H9 (cell line): ENCODE data around the gene RETSAT. TPM values are rescaled to one million over a fixed set of nuclear protein-coding genes. Genes with fewer than 3 reads are reported as not detected.

Source experiments
- DNase-seq: peaks from one replicate; pipeline ENCODE4 v3.0.0-alpha.2; 2017
- H2AFZ ChIP-seq: one replicate; pipeline ENCODE4 v1.6.1; 2013; ENCODE audit warnings: mild to moderate bottlenecking, low read length, control low read depth, moderate library complexity
- H2AK5ac ChIP-seq: 2 replicates; pipeline ENCODE4 v1.6.1; 2013; ENCODE audit warnings: low read length, control low read depth, mixed read lengths; ENCODE audit not compliant: insufficient read length
- H2BK120ac ChIP-seq: one replicate; pipeline ENCODE4 v1.6.1; 2013; ENCODE audit warnings: low read depth, mild to moderate bottlenecking, low read length, control low read depth, inconsistent platforms; ENCODE audit not compliant: poor library complexity, severe bottlenecking
- H2BK12ac ChIP-seq: 2 replicates; pipeline ENCODE4 v1.6.1; 2013; ENCODE audit warnings: low read length, control low read depth, mixed read lengths, low read depth; ENCODE audit not compliant: insufficient read length
- H2BK15ac ChIP-seq: 2 replicates; pipeline ENCODE4 v1.6.1; 2013; ENCODE audit warnings: low read depth, low read length, control low read depth
- H2BK20ac ChIP-seq: one replicate; pipeline ENCODE4 v1.6.1; 2013; ENCODE audit warnings: low read depth, mild to moderate bottlenecking, low read length, control low read depth, inconsistent platforms; ENCODE audit not compliant: poor library complexity, severe bottlenecking
- H2BK5ac ChIP-seq: 2 replicates; pipeline ENCODE4 v1.6.1; 2013; ENCODE audit warnings: low read length, control low read depth, mixed read lengths; ENCODE audit not compliant: insufficient read length
- H3K14ac ChIP-seq: 2 replicates; pipeline ENCODE4 v1.6.1; 2013; ENCODE audit warnings: low read length, control low read depth; ENCODE audit not compliant: insufficient read depth
- H3K18ac ChIP-seq: 2 replicates; pipeline ENCODE4 v1.6.1; 2013; ENCODE audit warnings: low read depth, mild to moderate bottlenecking, mixed read lengths, low read length, control low read depth; ENCODE audit not compliant: insufficient read length
- H3K23ac ChIP-seq: 2 replicates; pipeline ENCODE4 v1.6.1; 2013; ENCODE audit warnings: low read length, control low read depth, mixed read lengths, low read depth; ENCODE audit not compliant: insufficient read length
- H3K23me2 ChIP-seq: 2 replicates; pipeline ENCODE4 v1.6.1; 2013; ENCODE audit warnings: low read depth, mild to moderate bottlenecking, mixed read lengths, low read length, control low read depth; ENCODE audit not compliant: insufficient read length, poor library complexity, severe bottlenecking
- H3K27ac ChIP-seq: 2 replicates; pipeline ENCODE4 v1.5.1; 2013; ENCODE audit warnings: low read length, control low read depth, mixed read lengths, low read depth; ENCODE audit not compliant: insufficient read length
- H3K27me3 ChIP-seq: 2 replicates; pipeline ENCODE4 v1.6.1; 2013; ENCODE audit warnings: low read length, control low read depth, inconsistent platforms; ENCODE audit not compliant: insufficient read depth
- H3K4ac ChIP-seq: 2 replicates; pipeline ENCODE4 v1.6.1; 2013; ENCODE audit warnings: low read depth, mild to moderate bottlenecking, control low read depth, inconsistent platforms, low read length, moderate library complexity
- H3K4me1 ChIP-seq: 2 replicates; pipeline ENCODE4 v1.6.1; 2013; ENCODE audit warnings: low read length, control low read depth, inconsistent platforms; ENCODE audit not compliant: insufficient read depth
- H3K4me2 ChIP-seq: 2 replicates; pipeline ENCODE4 v1.6.1; 2013; ENCODE audit warnings: low read length, control low read depth, mixed read lengths; ENCODE audit not compliant: insufficient read length, insufficient read depth
- H3K56ac ChIP-seq: 2 replicates; pipeline ENCODE4 v1.6.1; 2013; ENCODE audit warnings: low read depth, mild to moderate bottlenecking, mixed read lengths, low read length, control low read depth; ENCODE audit not compliant: insufficient read length
- H3K79me1 ChIP-seq: 2 replicates; pipeline ENCODE4 v1.6.1; 2013; ENCODE audit warnings: low read depth, mild to moderate bottlenecking, moderate library complexity, low read length, control low read depth, inconsistent platforms; ENCODE audit not compliant: insufficient read depth, poor library complexity, severe bottlenecking
- H3K79me2 ChIP-seq: 2 replicates; pipeline ENCODE4 v1.6.1; 2013; ENCODE audit warnings: low read length, control low read depth, inconsistent platforms; ENCODE audit not compliant: insufficient read depth
- H3K9ac ChIP-seq: 2 replicates; pipeline ENCODE4 v1.6.1; 2013; ENCODE audit warnings: low read length, control low read depth, mixed read lengths; ENCODE audit not compliant: insufficient read length; ENCODE audit errors: extremely low read depth
- H3K9me3 ChIP-seq: one replicate; pipeline ENCODE4 v1.6.1; 2013; ENCODE audit warnings: low read depth, low read length, inconsistent platforms; ENCODE audit not compliant: control insufficient read depth
- H3T11ph ChIP-seq: one replicate; pipeline ENCODE4 v1.6.1; 2013; ENCODE audit warnings: mild to moderate bottlenecking, low read length, control low read depth, inconsistent platforms
- H4K20me1 ChIP-seq: one replicate; pipeline ENCODE4 v1.6.1; 2013; ENCODE audit not compliant: control insufficient read depth, insufficient read length, insufficient read depth
- H4K5ac ChIP-seq: 2 replicates; pipeline ENCODE4 v1.6.1; 2013; ENCODE audit warnings: low read depth, mild to moderate bottlenecking, mixed read lengths, low read length, control low read depth; ENCODE audit not compliant: insufficient read length
- H4K8ac ChIP-seq: replicated peaks from 2 replicates; pipeline ENCODE4 v1.6.1; 2013; ENCODE audit warnings: low read length, control low read depth, mixed read lengths, low read depth; ENCODE audit not compliant: insufficient read length
- H4K91ac ChIP-seq: 2 replicates; pipeline ENCODE4 v1.6.1; 2013; ENCODE audit warnings: low read depth, mild to moderate bottlenecking, moderate library complexity, mixed read lengths, low read length, control low read depth; ENCODE audit not compliant: insufficient read length
- H3K27ac Mint-ChIP-seq, 3 experiments: 2 replicates in 2 of 3; 3 replicates in 1 of 3; pipeline ENCODE4 v1.8.0; 2020 to 2021; ENCODE audit warnings: mixed read lengths in 3 of 3, mild to moderate bottlenecking in 1 of 3, moderate library complexity in 1 of 3
- H3K27me3 Mint-ChIP-seq: 2 replicates; pipeline ENCODE4 v1.8.0; 2021; ENCODE audit warnings: low read depth, mild to moderate bottlenecking, moderate library complexity, mixed read lengths
- H3K36me3 Mint-ChIP-seq, 3 experiments: 2 replicates in 2 of 3; 3 replicates in 1 of 3; pipeline ENCODE4 v1.8.0; 2020 to 2021; ENCODE audit warnings: low read depth in 3 of 3, mixed read lengths in 3 of 3; ENCODE audit not compliant: insufficient read depth in 1 of 3
- H3K4me1 Mint-ChIP-seq, 2 experiments: 2 replicates each; pipeline ENCODE4 v1.8.0; 2020; ENCODE audit warnings: mixed read lengths in 2 of 2
- H3K4me3 Mint-ChIP-seq, 2 experiments: 2 replicates in 1 of 2; 3 replicates in 1 of 2; pipeline ENCODE4 v1.8.0; 2020 to 2021; ENCODE audit warnings: mild to moderate bottlenecking in 2 of 2, mixed read lengths in 2 of 2, moderate library complexity in 1 of 2
- H3K9me3 Mint-ChIP-seq, 2 experiments: 2 replicates in 1 of 2; 3 replicates in 1 of 2; pipeline ENCODE4 v1.8.0; 2020; ENCODE audit warnings: mild to moderate bottlenecking in 2 of 2, mixed read lengths in 2 of 2, moderate library complexity in 1 of 2
- WGBS: extraction: QIAGEN DNeasy Blood & Tissue Kit; methylation state at CpG from one replicate; pipeline ENCODE4 v1.1.7; 2013; ENCODE audit warnings: missing lambda C conversion rate, low lambda C conversion rate, mixed read lengths; ENCODE audit not compliant: insufficient read length; ENCODE audit errors: extremely low coverage; 5-methylcytosine and 5-hydroxymethylcytosine counted together
- total RNA-seq: library from RNA; stranded (reverse); gene quantifications from 2 replicates; pipeline ENCODE4 v1.2.1, GENCODE V29; 2021
- TF ChIP-seq, protein P1 (sequence below): fragments of 200-600 bp; sonication (generic); conservative IDR thresholded peaks from 3 replicates; pipeline ENCODE4 v1.8.0; 2021; ENCODE audit warnings: antibody characterized with exemption, mild to moderate bottlenecking

The RETSAT gene
- total RNA-seq, 1 experiment from 2014 or later, result 16.7 TPM

- H3K79me2 ChIP-seq, result no peaks in the 10 kb centered on the region
- H3K27me3 ChIP-seq, result no peaks in the 10 kb centered on the region
- H3K27ac ChIP-seq, result no peak overlapping the region
- no peak overlapping the region for H3K4me2 ChIP-seq
- Mint-ChIP-seq H3K4me3 (no peak overlapping the region; a peak in 1 of 5 replicates), H3K9me3 (no peaks in the 10 kb centered on the region), H3K4me1 (peaks cover 5 to 12% of the 10 kb centered on the region in 2 experiments; a peak in 3 of 4 replicates), H3K27ac (no peak overlapping the region), H3K27me3 (no peaks in the 10 kb centered on the region), H3K36me3 (peaks cover 0 to 15% (median 0%) of the 10 kb centered on the region in 3 experiments; a peak in 4 of 7 replicates)
- H4K8ac ChIP-seq, result no peak overlapping the region
- H2AK5ac ChIP-seq, result no peak overlapping the region
- H3K18ac ChIP-seq, result no peak overlapping the region
- TF ChIP-seq, protein P1, sequence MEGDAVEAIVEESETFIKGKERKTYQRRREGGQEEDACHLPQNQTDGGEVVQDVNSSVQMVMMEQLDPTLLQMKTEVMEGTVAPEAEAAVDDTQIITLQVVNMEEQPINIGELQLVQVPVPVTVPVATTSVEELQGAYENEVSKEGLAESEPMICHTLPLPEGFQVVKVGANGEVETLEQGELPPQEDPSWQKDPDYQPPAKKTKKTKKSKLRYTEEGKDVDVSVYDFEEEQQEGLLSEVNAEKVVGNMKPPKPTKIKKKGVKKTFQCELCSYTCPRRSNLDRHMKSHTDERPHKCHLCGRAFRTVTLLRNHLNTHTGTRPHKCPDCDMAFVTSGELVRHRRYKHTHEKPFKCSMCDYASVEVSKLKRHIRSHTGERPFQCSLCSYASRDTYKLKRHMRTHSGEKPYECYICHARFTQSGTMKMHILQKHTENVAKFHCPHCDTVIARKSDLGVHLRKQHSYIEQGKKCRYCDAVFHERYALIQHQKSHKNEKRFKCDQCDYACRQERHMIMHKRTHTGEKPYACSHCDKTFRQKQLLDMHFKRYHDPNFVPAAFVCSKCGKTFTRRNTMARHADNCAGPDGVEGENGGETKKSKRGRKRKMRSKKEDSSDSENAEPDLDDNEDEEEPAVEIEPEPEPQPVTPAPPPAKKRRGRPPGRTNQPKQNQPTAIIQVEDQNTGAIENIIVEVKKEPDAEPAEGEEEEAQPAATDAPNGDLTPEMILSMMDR, result no peak
- H4K5ac ChIP-seq, result no peak overlapping the region
- no peak overlapping the region for H3K56ac ChIP-seq
- no peak overlapping the region for H2BK120ac ChIP-seq
- H2BK15ac ChIP-seq, result no peak overlapping the region
- H3K9me3 ChIP-seq, result no peaks in the 10 kb centered on the region
- no peak overlapping the region for H2BK12ac ChIP-seq
- H3K14ac ChIP-seq, result no peak overlapping the region
- no peak overlapping the region for H3K4ac ChIP-seq
- no peak for DNase-seq
- no peaks in the 10 kb centered on the region for H3K79me1 ChIP-seq
- peaks cover 12% of the 10 kb centered on the region for H3K23me2 ChIP-seq
- H4K20me1 ChIP-seq, result no peaks in the 10 kb centered on the region
- H2BK5ac ChIP-seq, result no peak overlapping the region
- no peak overlapping the region for H3K9ac ChIP-seq
- no CpG with 5 or more reads among the region's 2 CpGs for WGBS
- no peak overlapping the region for H3K23ac ChIP-seq
- no peak overlapping the region for H2AFZ ChIP-seq
- no peak overlapping the region for H2BK20ac ChIP-seq
- H3K4me1 ChIP-seq, result no peaks in the 10 kb centered on the region
- H3T11ph ChIP-seq, result no peak overlapping the region
- H4K91ac ChIP-seq, result no peak overlapping the region
These were observed 1.9 kb upstream of the RETSAT start for GRCh38 chr2:85356186-85356585.
